Gastroesophageal sphincter (tissue), 3 donors: ENCODE data around the gene SNHG17.

Source experiments
- EP300 ChIP-seq: sonication (generic); formaldehyde crosslinking; IDR thresholded peaks from one replicate; pipeline ENCODE4 v1.6.1; 2017; ENCODE audit warnings: antibody characterized with exemption, mild to moderate bottlenecking
- POLR2A ChIP-seq, 2 donors: fragments of 450-650 bp; IDR thresholded peaks; one replicate each; pipeline ENCODE4 v1.6.1; 2017; ENCODE audit warnings: antibody characterized with exemption in 2 of 2, mild to moderate bottlenecking in 2 of 2, moderate library complexity in 1 of 2
- TF ChIP-seq, protein P1 (sequence below), 4 experiments: fragments of 200-600 bp in 2 of 4; fragments of 450-650 bp in 2 of 4; sonication (generic) in 1 of 4; IDR thresholded peaks; one replicate each; pipeline ENCODE4 v1.5.1; 2017 to 2019; ENCODE audit warnings: antibody characterized with exemption in 4 of 4, mild to moderate bottlenecking in 2 of 4, moderate library complexity in 2 of 4

DNA sequence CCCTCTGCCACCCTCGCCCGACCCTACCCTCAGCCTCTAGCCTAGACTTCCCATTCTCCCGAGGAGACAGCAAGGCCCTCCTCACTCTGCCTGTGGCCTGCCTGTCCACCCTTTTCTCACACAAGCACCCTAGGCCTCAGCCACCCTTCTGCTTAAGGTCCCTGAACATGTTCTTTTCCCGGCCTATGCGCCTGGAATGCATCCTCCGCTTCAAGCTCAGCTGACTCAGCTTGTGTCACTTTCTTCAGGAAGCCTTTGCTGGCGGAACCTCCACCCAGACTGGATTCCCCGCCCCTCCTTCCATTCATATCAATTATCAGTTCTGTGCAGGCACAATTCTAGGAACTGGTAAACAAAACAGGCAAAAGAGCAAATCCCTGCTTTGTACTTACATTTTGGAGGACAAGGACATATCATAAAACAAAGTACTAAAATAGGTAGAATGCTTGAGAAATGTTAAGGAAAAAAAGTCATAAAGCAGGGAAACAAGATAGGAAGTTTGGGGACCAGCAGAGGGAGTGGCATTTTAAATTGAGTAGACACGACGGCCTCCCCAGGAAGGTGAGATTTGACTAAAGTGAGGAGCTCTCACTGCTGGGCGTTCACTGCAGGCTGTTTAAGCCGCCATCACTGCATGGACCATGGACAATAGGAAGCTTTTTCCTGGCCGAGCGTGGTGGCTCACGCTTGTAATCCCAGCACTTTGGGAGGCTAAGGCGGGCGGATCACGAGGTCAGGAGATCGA, 17.9 kb upstream of the SNHG17 start:
- TF ChIP-seq, protein P1, sequence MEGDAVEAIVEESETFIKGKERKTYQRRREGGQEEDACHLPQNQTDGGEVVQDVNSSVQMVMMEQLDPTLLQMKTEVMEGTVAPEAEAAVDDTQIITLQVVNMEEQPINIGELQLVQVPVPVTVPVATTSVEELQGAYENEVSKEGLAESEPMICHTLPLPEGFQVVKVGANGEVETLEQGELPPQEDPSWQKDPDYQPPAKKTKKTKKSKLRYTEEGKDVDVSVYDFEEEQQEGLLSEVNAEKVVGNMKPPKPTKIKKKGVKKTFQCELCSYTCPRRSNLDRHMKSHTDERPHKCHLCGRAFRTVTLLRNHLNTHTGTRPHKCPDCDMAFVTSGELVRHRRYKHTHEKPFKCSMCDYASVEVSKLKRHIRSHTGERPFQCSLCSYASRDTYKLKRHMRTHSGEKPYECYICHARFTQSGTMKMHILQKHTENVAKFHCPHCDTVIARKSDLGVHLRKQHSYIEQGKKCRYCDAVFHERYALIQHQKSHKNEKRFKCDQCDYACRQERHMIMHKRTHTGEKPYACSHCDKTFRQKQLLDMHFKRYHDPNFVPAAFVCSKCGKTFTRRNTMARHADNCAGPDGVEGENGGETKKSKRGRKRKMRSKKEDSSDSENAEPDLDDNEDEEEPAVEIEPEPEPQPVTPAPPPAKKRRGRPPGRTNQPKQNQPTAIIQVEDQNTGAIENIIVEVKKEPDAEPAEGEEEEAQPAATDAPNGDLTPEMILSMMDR (IDR thresholded peaks at IDR 0.05): no peak
- TF ChIP-seq EP300 (no peak), POLR2A (IDR thresholded peaks at IDR 0.05) (no peak)
